GM20000 (cell line): Measurements from ENCODE around the gene NPAS1.
"Not testable (repeated sequence)": the region's sequence is repeated elsewhere in the genome, so short reads cannot be mapped to it uniquely, and the experiment has no call there.

ENCODE experiments used
- DNase-seq: peaks from one replicate; pipeline ENCODE4 v3.0.0; 2012; ENCODE audit warnings: low spot score
- CTCF ChIP-seq: IDR thresholded peaks from 2 replicates; pipeline ENCODE4 v1.5.1; 2012; ENCODE audit warnings: mild to moderate bottlenecking, control low read depth; ENCODE audit errors: extremely low read depth, missing control alignments

NPAS1 gene

GRCh38 chr19:47049307-47049700 is 29.7 kb downstream of the NPAS1 start:
- no peak for TF ChIP-seq CTCF
- DNase-seq = no peak

GRCh38 chr19:47050562-47050961 is 30.9 kb downstream of the NPAS1 start:
- not testable (repeated sequence) for DNase-seq

GRCh38 chr19:47056411-47056810 is 36.8 kb downstream of the NPAS1 start:
- TF ChIP-seq CTCF = no peak
- DNase-seq = no peak

GRCh38 chr19:47057328-47057727 is 37.7 kb downstream of the NPAS1 start:
- TF ChIP-seq CTCF = no peak
- DNase-seq = no peak

- no peak for TF ChIP-seq CTCF
- DNase-seq = no peak
Observed at GRCh38 chr19:47058621-47059022, 39.0 kb downstream of the NPAS1 start.

- DNase-seq = no peak
- no peak for TF ChIP-seq CTCF
Observed at GRCh38 chr19:47063874-47064273, 44.2 kb downstream of the NPAS1 start.

GRCh38 chr19:47065242-47065641 is 45.6 kb downstream of the NPAS1 start:
- no peak for TF ChIP-seq CTCF
- no peak for DNase-seq

GRCh38 chr19:47066376-47067214 is 47.0 kb downstream of the NPAS1 start:
- no peak for DNase-seq
- no peak for TF ChIP-seq CTCF
